ENCODE results near the gene DLX3.

The DLX3 gene

GRCh38 chr17:49957350-49957749 is 37.7 kb downstream of the DLX3 start:
- DNase-seq = no peak

- DNase-seq = no peak
Observed at GRCh38 chr17:49956780-49957179, 38.2 kb downstream of the DLX3 start.

- DNase-seq = no peak
Observed at GRCh38 chr17:49955157-49955556, 39.9 kb downstream of the DLX3 start.

GRCh38 chr17:49952912-49953497 is 42.0 kb downstream of the DLX3 start:
- no peak for DNase-seq

- DNase-seq = peak; percentile 44
Observed at GRCh38 chr17:49952209-49952911, 42.7 kb downstream of the DLX3 start.

GRCh38 chr17:49951362-49952082 is 43.5 kb downstream of the DLX3 start:
- no peak for DNase-seq

GRCh38 chr17:49949634-49950033 is 45.4 kb downstream of the DLX3 start:
- no peak for DNase-seq

- DNase-seq = no peak
Observed at GRCh38 chr17:49946964-49947584, 48.0 kb downstream of the DLX3 start.

GRCh38 chr17:49946208-49946607 is 48.8 kb downstream of the DLX3 start:
- no peak for DNase-seq

- no peak for DNase-seq
Observed at GRCh38 chr17:49944273-49944870, 50.7 kb downstream of the DLX3 start.

GRCh38 chr17:49942947-49943346 is 52.1 kb downstream of the DLX3 start:
- no peak for DNase-seq

GRCh38 chr17:49941427-49941826 is 53.6 kb downstream of the DLX3 start:
- no peak for DNase-seq
